Upper lobe of left lung (tissue), 4 donors: ENCODE measurements around the gene TPST2.

ENCODE experiments used
- POLR2A ChIP-seq, 4 donors: fragments of 450-650 bp; IDR thresholded peaks; one replicate each; pipeline ENCODE4 v1.5.1; 2016 to 2017; ENCODE audit warnings: antibody characterized with exemption in 4 of 4, mild to moderate bottlenecking in 2 of 4
- POLR2AphosphoS5 ChIP-seq, 2 donors: sonication (generic); formaldehyde crosslinking; IDR thresholded peaks; one replicate each; pipeline ENCODE4 v1.5.1; 2017; ENCODE audit warnings: antibody characterized with exemption in 2 of 2
- TF ChIP-seq, protein P1 (sequence below), 6 experiments: fragments of 450-650 bp in 4 of 6; fragments of 200-600 bp in 2 of 6; sonication (generic) in 2 of 6; IDR thresholded peaks; one replicate each; pipeline ENCODE4 v1.5.1; 2016 to 2019; ENCODE audit warnings: antibody characterized with exemption in 6 of 6

DNA sequence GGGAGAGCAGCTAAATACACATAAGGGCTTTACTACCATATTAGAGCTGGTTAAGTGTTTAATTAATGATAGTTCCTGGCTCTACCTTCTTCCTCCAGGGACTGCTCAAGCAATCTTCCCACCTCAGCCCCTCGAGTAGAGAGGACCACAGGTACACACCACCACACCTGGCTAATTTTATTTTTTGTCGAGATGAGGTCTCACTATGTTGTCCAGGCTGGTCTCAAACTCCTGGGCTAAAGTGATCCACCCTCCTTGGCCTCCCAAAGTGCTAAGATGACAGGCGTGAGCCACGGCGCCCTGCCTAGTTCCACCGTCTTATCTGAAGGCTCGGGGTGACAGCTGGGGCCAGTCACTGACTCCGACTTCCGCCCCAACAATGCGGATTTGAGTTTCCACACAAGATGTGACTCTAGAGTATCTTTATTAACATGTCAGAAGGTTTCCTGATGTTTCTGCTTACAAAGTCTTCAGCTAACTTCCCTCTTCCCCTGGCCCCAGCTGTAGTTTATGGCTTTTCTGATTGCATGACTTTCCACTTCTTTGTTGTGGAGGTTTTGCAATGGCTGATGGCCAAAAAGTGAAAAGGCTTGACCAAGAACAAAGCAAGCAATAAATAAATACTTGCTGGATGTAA is 16.8 kb downstream of the TPST2 start:
- TF ChIP-seq, protein P1, sequence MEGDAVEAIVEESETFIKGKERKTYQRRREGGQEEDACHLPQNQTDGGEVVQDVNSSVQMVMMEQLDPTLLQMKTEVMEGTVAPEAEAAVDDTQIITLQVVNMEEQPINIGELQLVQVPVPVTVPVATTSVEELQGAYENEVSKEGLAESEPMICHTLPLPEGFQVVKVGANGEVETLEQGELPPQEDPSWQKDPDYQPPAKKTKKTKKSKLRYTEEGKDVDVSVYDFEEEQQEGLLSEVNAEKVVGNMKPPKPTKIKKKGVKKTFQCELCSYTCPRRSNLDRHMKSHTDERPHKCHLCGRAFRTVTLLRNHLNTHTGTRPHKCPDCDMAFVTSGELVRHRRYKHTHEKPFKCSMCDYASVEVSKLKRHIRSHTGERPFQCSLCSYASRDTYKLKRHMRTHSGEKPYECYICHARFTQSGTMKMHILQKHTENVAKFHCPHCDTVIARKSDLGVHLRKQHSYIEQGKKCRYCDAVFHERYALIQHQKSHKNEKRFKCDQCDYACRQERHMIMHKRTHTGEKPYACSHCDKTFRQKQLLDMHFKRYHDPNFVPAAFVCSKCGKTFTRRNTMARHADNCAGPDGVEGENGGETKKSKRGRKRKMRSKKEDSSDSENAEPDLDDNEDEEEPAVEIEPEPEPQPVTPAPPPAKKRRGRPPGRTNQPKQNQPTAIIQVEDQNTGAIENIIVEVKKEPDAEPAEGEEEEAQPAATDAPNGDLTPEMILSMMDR (IDR thresholded peaks at IDR 0.05): no peak
- TF ChIP-seq POLR2A (IDR thresholded peaks at IDR 0.05) (no peak), POLR2AphosphoS5 (IDR thresholded peaks at IDR 0.05) (peak; percentile 63 to 70)
